ENCODE measurements around the gene PON2.

Gene PON2

GRCh38 chr7:95433129-95433528, 1.7 kb downstream of the PON2 start:
- H3K27ac Mint-ChIP-seq = peak overlapping the region; percentile 75

DNA sequence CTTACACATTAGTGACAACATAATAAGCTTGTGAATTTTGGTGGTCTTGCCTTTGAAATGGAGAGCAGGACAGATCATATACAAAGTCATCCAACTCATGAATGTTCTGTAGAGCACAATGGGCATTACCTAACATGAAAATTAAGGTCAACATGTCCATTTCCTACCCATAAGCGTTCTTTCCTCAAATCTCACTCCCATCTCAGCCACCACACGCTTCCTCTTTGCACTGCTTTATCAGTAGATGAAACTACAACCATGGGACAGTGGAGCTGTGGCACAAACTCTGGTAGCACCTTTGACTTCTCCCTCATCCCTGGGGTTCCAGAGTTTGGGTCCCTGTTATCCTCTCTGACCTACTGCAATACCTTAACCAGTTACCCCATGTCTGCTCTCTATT, 2.2 kb downstream of the PON2 start:
- Mint-ChIP-seq H3K4me1 (ENCODE audit: low read depth) (peaks cover 22% of the 10 kb centered on the region), H3K36me3 (ENCODE audit: low read depth) (no peaks in the 10 kb centered on the region), H3K27ac (no peak overlapping the region), H3K9me3 (no peaks in the 10 kb centered on the region), H3K4me3 (no peak overlapping the region), H3K27me3 (no peaks in the 10 kb centered on the region)
- intact Hi-C loops (cut with micrococcal nuclease) = no loop called here

More at GRCh38 chr7:95433129-95433528, 1.7 kb downstream of the PON2 start:
- Mint-ChIP-seq H3K27me3 (no peaks in the 10 kb centered on the region), H3K4me1 (ENCODE audit: low read depth) (peaks cover 22% of the 10 kb centered on the region), H3K4me3 (no peak overlapping the region), H3K36me3 (ENCODE audit: low read depth) (no peaks in the 10 kb centered on the region), H3K9me3 (no peaks in the 10 kb centered on the region)
- intact Hi-C loops (cut with micrococcal nuclease) = no loop called here

DNA sequence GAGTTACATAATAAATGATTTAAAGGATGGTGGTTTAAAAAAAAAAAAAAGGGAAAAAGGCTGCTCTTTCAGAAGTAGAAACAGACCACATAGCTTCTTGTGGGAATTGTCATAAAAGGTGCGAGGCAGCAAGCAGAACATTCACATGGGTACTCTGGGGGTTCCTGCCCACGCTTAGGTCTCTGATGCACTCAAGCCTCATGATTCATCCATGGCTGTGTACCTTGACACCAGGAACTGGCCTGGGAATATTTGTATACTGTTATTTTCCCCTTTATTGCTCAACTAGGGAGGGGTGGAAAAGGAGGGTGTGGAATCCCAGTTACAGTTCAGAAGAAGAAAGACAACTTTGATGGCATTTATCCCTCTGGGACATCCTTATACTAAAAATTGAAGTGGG, 4.0 kb downstream of the PON2 start:
- Mint-ChIP-seq H3K4me1 (ENCODE audit: low read depth) (peaks cover 22% of the 10 kb centered on the region), H3K27me3 (no peaks in the 10 kb centered on the region), H3K27ac (no peak overlapping the region), H3K4me3 (no peak overlapping the region), H3K36me3 (ENCODE audit: low read depth) (no peaks in the 10 kb centered on the region), H3K9me3 (no peaks in the 10 kb centered on the region)
- intact Hi-C loops (cut with micrococcal nuclease) = no loop called here

DNA sequence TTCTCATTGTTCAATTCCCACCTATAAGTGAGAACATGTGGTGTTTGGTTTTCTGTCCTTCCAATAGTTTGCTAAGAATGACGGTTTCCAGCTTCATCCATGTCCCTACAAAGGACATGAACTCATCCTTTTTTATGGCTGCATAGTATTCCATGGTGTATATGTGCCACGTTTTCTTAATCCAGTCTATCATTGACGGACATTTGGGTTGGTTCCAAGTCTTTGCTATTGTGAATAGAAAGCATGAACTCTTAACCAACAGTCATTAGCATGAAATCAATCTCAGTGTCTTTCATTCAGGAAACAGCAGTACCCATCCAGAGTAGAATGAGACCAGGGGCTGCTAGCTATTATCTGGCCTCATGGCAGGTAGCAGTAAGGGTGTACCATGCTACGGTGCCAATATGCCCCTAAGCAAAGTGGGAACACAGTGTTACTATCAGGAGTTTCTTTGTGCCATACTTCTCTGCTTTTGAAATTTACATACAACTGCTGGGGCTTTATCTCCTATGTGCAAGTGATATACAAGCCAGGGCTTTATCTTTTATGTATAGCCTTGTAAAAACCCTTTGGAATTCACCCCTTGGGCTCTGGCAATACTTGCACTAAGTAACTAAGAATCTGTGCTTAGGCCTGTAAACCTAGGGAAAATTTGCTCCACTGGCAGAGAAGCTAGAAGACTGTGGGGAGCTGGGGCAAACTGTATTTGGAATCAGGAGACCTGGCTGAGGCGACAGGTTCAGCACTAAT, 5.4 kb downstream of the PON2 start:
- H3K4me3 Mint-ChIP-seq = no peak overlapping the region
- no peaks in the 10 kb centered on the region for H3K27me3 Mint-ChIP-seq
- intact Hi-C loops (cut with micrococcal nuclease) = no loop called here
- peaks cover 1% of the 10 kb centered on the region for H3K36me3 Mint-ChIP-seq (ENCODE audit: low read depth)
- peaks cover 13% of the 10 kb centered on the region for H3K4me1 Mint-ChIP-seq (ENCODE audit: low read depth)
- H3K27ac Mint-ChIP-seq = no peak overlapping the region
- no peaks in the 10 kb centered on the region for H3K9me3 Mint-ChIP-seq

DNA sequence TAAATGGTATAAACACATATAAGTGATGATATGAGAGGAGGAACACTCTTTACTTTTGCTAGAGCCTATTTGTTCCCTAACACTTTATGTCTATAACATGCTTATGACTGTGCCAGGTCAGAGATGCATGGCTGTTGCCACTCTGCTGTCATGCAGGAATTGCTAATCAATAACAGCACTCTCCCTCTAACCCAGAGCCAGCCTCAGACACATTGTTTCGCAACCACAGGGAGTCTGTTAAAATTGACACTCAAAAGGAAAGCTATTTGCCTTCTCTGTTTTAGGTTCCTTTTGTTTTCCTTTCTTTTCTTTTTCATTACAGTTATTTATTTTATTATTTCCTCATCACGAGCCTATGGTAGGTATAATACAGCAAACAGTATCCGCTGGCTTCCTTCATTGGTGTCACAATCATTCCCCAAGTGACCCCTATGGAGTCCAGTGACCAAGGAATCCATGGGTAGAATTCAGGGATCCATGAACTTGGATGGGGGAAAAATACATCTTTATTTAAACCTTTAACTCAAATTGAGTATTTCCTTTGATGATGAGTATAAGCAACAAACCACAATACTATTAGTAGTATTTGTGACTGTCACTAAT, 6.8 kb downstream of the PON2 start:
- Mint-ChIP-seq H3K27me3 (no peaks in the 10 kb centered on the region), H3K4me1 (ENCODE audit: low read depth) (peaks cover 6% of the 10 kb centered on the region), H3K36me3 (ENCODE audit: low read depth) (peaks cover 15% of the 10 kb centered on the region), H3K27ac (no peak overlapping the region), H3K4me3 (no peak overlapping the region), H3K9me3 (peaks cover 6% of the 10 kb centered on the region)
- intact Hi-C loops (cut with micrococcal nuclease) = no loop called here

GRCh38 chr7:95427166-95427565, 7.7 kb downstream of the PON2 start:
- no peak overlapping the region for H3K27ac Mint-ChIP-seq
- no peaks in the 10 kb centered on the region for H3K4me1 Mint-ChIP-seq (ENCODE audit: low read depth)
- peaks cover 17% of the 10 kb centered on the region for H3K36me3 Mint-ChIP-seq (ENCODE audit: low read depth)
- intact Hi-C loops (cut with micrococcal nuclease) = no loop called here
- H3K4me3 Mint-ChIP-seq = no peak overlapping the region
- peaks cover 6% of the 10 kb centered on the region for H3K9me3 Mint-ChIP-seq
- H3K27me3 Mint-ChIP-seq = no peaks in the 10 kb centered on the region

- Mint-ChIP-seq H3K27me3 (no peaks in the 10 kb centered on the region), H3K36me3 (ENCODE audit: low read depth) (peaks cover 30% of the 10 kb centered on the region), H3K27ac (no peak overlapping the region), H3K4me3 (no peak overlapping the region), H3K9me3 (peaks cover 6% of the 10 kb centered on the region), H3K4me1 (ENCODE audit: low read depth) (peaks cover 5% of the 10 kb centered on the region)
- intact Hi-C loops (cut with micrococcal nuclease) = no loop called here
Measured at GRCh38 chr7:95425694-95426093, 9.1 kb downstream of the PON2 start.

DNA sequence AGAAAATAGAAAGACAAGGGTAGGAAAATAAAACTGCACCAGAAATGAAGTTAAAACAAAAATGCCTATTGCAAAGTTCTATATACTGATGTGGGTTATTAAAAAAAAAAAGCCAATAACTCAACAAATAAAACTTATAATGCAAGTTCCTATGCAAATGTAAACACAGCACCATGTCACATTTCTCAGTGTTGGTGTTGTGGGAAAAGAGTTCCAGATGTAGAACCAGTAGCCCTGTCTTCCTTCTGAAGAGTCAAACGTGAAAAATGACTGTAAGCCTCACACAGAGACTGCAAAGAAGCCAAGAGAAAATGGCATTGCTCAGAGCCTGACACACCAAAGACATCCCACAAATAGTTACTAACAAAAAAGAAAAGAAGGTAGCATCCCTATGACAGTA, 10.1 kb downstream of the PON2 start:
- H3K36me3 Mint-ChIP-seq (ENCODE audit: low read depth) = peaks cover 30% of the 10 kb centered on the region
- no peak overlapping the region for H3K4me3 Mint-ChIP-seq
- H3K27me3 Mint-ChIP-seq = no peaks in the 10 kb centered on the region
- H3K4me1 Mint-ChIP-seq (ENCODE audit: low read depth) = peaks cover 5% of the 10 kb centered on the region
- H3K9me3 Mint-ChIP-seq = peaks cover 6% of the 10 kb centered on the region
- intact Hi-C loops (cut with micrococcal nuclease) = no loop called here
- no peak overlapping the region for H3K27ac Mint-ChIP-seq

- H3K4me3 Mint-ChIP-seq = no peak overlapping the region
Measured at GRCh38 chr7:95421847-95422444, 12.9 kb downstream of the PON2 start.

GRCh38 chr7:95421000-95421846, 13.6 kb downstream of the PON2 start:
- H3K4me1 Mint-ChIP-seq (ENCODE audit: low read depth) = peaks cover 6% of the 10 kb centered on the region
- H3K4me3 Mint-ChIP-seq = no peak overlapping the region
- H3K27ac Mint-ChIP-seq = no peak overlapping the region
- peaks cover 6% of the 10 kb centered on the region for H3K9me3 Mint-ChIP-seq
- H3K36me3 Mint-ChIP-seq (ENCODE audit: low read depth) = peaks cover 34% of the 10 kb centered on the region
- no peaks in the 10 kb centered on the region for H3K27me3 Mint-ChIP-seq
- intact Hi-C loops (cut with micrococcal nuclease) = no loop called here

More at GRCh38 chr7:95421847-95422444, 12.9 kb downstream of the PON2 start:
- H3K9me3 Mint-ChIP-seq = peaks cover 6% of the 10 kb centered on the region
- H3K36me3 Mint-ChIP-seq (ENCODE audit: low read depth) = peaks cover 32% of the 10 kb centered on the region
- intact Hi-C loops (cut with micrococcal nuclease) = no loop called here
- H3K4me1 Mint-ChIP-seq (ENCODE audit: low read depth) = peaks cover 5% of the 10 kb centered on the region
- H3K27ac Mint-ChIP-seq = no peak overlapping the region
- no peaks in the 10 kb centered on the region for H3K27me3 Mint-ChIP-seq

DNA sequence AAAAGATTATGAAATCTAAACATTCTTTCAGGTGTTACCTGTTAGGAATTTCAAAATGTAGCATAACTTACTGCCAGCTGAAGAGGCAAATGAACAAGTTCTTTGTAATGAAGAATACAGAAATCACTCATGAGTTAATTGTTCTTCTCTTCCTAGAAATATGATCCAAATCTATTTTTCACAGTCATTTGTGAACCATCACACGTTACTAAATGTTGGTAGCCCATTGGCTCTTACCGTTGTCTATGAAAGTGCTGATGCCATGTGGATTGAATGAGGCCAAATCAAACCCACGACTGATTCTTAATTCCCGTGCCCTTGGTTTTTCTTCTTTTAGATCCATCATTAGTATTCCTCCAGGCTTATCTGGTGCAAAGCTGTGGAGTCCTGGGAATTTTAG, 22.8 kb downstream of the PON2 start:
- Mint-ChIP-seq H3K4me3 (no peak overlapping the region), H3K27me3 (no peaks in the 10 kb centered on the region), H3K36me3 (ENCODE audit: low read depth) (peaks cover 54% of the 10 kb centered on the region), H3K4me1 (ENCODE audit: low read depth) (peaks cover 6% of the 10 kb centered on the region), H3K27ac (no peak overlapping the region), H3K9me3 (no peaks in the 10 kb centered on the region)
- intact Hi-C loops (cut with micrococcal nuclease) = no loop called here

- Mint-ChIP-seq H3K9me3 (no peaks in the 10 kb centered on the region), H3K36me3 (ENCODE audit: low read depth) (peaks cover 51% of the 10 kb centered on the region), H3K4me1 (ENCODE audit: low read depth) (peaks cover 6% of the 10 kb centered on the region), H3K27me3 (no peaks in the 10 kb centered on the region), H3K4me3 (no peak overlapping the region), H3K27ac (no peak overlapping the region)
- intact Hi-C loops (cut with micrococcal nuclease) = no loop called here
Measured at GRCh38 chr7:95411666-95412065, 23.2 kb downstream of the PON2 start.

- Mint-ChIP-seq H3K9me3 (no peaks in the 10 kb centered on the region), H3K36me3 (ENCODE audit: low read depth) (peaks cover 56% of the 10 kb centered on the region), H3K4me1 (ENCODE audit: low read depth) (peaks cover 3% of the 10 kb centered on the region), H3K27me3 (no peaks in the 10 kb centered on the region), H3K27ac (no peak overlapping the region), H3K4me3 (no peak overlapping the region)
- intact Hi-C loops (cut with micrococcal nuclease) = no loop called here
Measured at GRCh38 chr7:95411036-95411435, 23.8 kb downstream of the PON2 start.

DNA sequence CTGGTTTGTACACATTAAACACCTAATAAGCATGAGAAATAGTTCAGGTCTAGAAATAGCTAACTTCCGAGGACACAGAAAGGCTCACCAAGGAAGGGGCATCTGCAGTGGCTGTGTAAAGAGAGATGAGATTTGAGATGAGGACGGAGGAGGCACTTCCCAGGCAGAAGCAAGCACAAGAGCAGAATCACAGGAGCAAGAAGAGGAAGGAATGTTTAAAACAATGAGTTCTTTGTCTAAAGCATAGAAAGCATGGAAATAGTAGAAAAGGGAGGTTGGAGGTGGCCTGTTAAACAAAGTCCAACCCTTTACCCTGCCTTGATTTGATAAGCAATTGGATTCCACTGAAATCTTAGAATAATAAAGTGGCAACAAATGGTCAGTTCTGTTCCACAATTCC, 27.1 kb downstream of the PON2 start:
- H3K36me3 Mint-ChIP-seq (ENCODE audit: low read depth) = peaks cover 58% of the 10 kb centered on the region
- no peaks in the 10 kb centered on the region for H3K27me3 Mint-ChIP-seq
- intact Hi-C loops (cut with micrococcal nuclease) = no loop called here
- no peak overlapping the region for H3K4me3 Mint-ChIP-seq
- no peaks in the 10 kb centered on the region for H3K9me3 Mint-ChIP-seq
- H3K27ac Mint-ChIP-seq = no peak overlapping the region
- H3K4me1 Mint-ChIP-seq (ENCODE audit: low read depth) = no peaks in the 10 kb centered on the region

Measured in dendritic cell treated with granulocyte-macrophage colony-stimulating factor and Interleukin-4, amounts not matched to agents 40 ng/mL and 50 ng/mL, for 4 days (primary cell).